GM21528 (cell line): ENCODE measurements around the gene PGS1.

ENCODE experiments used
- ATAC-seq: cut with Tn5 transposase; IDR thresholded peaks from one replicate; pipeline ENCODE4 v1.9.1; 2021; ENCODE audit warnings: mild to moderate bottlenecking, moderate library complexity; ENCODE audit not compliant: unreplicated experiment, low FRiP score

Gene PGS1

DNA sequence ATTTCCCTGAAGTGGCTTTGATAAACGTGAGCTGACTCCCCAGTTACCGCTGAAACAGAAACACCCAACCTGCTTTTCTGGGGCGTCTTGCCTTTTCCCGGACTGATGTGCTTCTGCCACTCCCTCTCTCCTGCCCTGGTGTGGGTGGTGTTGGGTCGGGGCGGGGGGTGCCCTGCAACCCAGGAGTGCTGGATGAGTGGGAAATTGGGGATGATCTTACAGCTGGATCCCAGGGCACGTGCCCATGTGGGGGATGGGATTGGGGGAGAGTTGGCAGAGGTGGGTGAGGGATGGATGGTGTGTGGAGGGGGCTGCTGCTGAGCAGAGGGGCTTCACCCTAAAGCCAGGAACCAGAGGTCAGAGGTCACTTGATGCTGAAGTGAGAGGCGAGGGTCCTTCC, 28.5 kb downstream of the PGS1 start:
- no peak for ATAC-seq

DNA sequence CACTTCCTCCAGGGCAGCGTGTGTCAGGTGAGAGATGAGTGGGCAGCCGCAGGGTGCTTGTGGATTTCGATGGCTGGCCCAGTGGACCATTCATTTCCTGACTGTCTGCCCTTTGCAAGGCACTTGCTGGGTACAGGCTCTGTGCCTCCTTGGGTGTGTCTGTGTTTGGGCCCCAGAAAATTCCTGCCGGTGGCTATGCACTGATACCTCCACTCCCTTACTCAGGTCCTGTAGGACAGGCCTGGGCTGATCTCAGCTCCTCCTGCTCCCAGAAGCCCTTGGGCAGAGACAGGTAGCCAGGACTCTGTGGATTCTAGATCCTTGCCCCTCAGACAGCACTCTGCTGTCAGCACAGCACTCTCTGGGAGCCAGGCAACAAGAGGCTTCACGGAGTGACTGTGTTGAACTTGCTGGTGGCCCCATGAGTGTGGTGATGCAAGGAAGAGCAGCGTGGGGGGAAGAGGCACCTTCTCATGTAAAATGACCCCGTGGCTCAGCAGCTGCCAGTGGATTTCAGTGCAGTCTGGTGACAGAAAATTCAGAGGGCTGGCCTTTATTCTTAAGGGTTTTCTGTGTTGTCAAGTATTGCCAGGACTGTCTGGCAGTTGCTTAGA, 29.0 kb downstream of the PGS1 start:
- no peak for ATAC-seq

- ATAC-seq, result no peak
These were observed 30.1 kb downstream of the PGS1 start for GRCh38 chr17:78408476-78409050.

- ATAC-seq, result no peak
These were observed 30.9 kb downstream of the PGS1 start for GRCh38 chr17:78409191-78409928.

GRCh38 chr17:78411241-78411857, 32.9 kb downstream of the PGS1 start:
- no peak for ATAC-seq

- no peak for ATAC-seq
These were observed 34.0 kb downstream of the PGS1 start for GRCh38 chr17:78412403-78412802.

DNA sequence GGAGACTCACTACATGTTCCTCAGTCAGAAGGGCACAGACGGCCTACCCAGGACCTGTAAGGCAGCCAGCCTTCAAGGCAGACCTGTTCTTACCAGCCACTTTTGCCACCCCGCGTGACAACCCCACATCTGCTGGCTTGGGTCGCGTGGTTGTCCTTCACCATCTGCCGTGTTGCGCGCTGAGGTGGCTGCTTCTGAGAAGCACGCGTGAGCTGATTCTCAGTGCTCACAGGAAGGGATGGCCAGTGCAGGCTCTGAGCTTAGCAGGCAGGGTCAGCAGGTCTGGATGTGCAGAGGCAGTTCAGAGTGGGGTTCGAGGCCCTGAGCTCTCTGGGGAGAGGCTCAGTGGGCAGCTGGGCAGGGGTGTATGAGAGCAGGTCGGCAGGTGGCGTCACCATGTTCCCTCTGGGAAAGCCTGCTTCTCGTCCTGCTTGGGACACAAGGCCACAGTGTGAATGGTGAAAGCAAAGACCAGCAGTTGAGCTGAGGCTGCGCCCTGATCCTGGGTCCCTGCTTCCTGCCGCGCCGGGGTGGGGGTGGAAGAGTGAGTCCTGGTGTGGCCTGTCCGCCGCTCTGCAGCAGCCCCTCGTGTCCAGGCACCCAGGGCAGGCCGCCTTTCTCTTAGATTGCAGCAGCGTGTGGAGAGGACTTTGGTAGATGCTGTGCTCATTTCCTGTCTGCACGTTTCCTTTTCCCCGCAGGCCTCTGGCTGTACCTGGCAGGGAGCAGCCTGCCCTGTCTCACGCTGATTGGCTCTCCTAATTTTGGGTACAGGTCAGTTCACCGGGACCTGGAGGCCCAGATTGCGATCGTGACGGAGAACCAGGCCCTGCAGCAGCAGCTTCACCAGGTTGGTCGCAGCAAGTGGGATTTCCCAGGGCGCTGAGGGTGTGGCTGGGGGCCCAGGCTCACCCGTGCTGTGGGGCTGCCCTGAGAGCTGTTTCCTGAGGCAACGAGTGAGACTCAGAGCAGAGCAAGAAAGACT, 36.0 kb downstream of the PGS1 start:
- ATAC-seq, result no peak

DNA sequence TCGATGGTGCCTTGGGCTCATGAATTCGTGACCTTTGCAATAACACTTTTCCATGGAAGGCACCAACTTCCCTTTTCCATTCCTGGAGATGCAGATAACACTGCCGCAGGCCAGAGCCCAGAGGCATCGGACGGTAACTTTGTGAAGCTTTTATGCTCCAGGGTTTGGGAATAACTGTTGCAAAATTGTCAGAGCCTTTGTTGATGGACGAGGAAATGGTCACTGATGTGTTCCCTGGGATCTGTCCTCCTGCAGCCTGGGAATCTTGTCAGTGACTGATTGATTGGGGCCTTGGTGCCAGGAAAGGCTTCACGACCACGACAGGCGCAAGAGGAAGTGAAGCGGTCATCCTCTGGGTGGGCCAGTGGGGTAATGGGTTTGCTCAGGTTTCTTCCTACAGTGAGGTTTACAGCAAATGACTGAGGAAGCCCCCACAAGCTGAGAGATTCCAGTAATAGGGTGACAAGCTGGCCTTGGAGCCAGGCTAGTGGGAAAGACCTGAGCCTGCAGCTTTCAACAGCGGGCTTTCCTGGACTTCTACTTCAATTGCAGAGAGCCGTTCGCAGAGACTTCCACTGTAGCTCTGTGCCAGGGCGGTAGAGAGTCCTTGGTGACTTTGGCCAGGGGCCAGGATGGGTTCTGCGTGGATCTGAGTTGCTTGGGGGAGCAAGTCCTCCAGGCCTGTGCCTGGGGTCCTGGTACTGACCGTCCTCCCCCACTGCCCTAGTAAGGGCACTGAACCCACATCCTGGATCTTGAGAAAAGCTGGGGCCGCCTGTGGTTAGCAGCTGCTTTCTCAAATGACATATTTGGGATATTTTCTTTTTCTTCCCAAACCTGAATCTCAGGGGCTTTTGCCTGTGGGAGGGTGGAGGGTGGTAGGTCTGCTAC, 37.6 kb downstream of the PGS1 start:
- no peak for ATAC-seq

- no peak for ATAC-seq
These were observed 38.5 kb downstream of the PGS1 start for GRCh38 chr17:78416791-78417530.

GRCh38 chr17:78417531-78417909, 39.1 kb downstream of the PGS1 start:
- no peak for ATAC-seq

GRCh38 chr17:78418326-78419026, 40.0 kb downstream of the PGS1 start:
- ATAC-seq, result no peak

GRCh38 chr17:78419970-78420815, 41.7 kb downstream of the PGS1 start:
- ATAC-seq, result no peak

- ATAC-seq, result no peak
These were observed 42.7 kb downstream of the PGS1 start for GRCh38 chr17:78421084-78421533.

GRCh38 chr17:78421534-78422266, 43.3 kb downstream of the PGS1 start:
- no peak for ATAC-seq

GRCh38 chr17:78422267-78422605, 43.8 kb downstream of the PGS1 start:
- ATAC-seq, result no peak

- no peak for ATAC-seq
These were observed 44.6 kb downstream of the PGS1 start for GRCh38 chr17:78422872-78423588.
